ENCODE data around the gene FAM107B.

FAM107B gene

GRCh38 chr10:14483417-14483816 is 291.3 kb downstream of the FAM107B start:
- Histone ChIP-seq H3K4me3 (ENCODE audit: low read length) (no peak overlapping the region), H3K4me2 (ENCODE audit: low read length) (no peak overlapping the region), H3K79me2 (ENCODE audit: control insufficient read depth, insufficient read depth, low read length) (no peaks in the 10 kb centered on the region), H2BK120ac (ENCODE audit: low read depth, low read length) (no peak overlapping the region), H3K27me3 (ENCODE audit: insufficient read depth, low read length, poor library complexity) (no peaks in the 10 kb centered on the region), H3K18ac (ENCODE audit: low read length) (no peak overlapping the region), H4K8ac (ENCODE audit: low read depth, low read length) (no peak overlapping the region), H2AK5ac (ENCODE audit: low read length) (no peak overlapping the region), H3K36me3 (ENCODE audit: control insufficient read depth, insufficient read depth, low read length) (no peaks in the 10 kb centered on the region), H3K79me1 (ENCODE audit: low read length) (no peaks in the 10 kb centered on the region), H2BK15ac (replicated peaks; ENCODE audit: low read depth) (no peak overlapping the region), H3K4me1 (ENCODE audit: control insufficient read depth, low read depth, low read length) (no peaks in the 10 kb centered on the region), H3K4ac (ENCODE audit: low read depth, low read length) (no peak overlapping the region), H2BK5ac (ENCODE audit: low read length) (no peak overlapping the region), H4K5ac (ENCODE audit: low read length) (no peak overlapping the region), H3K56ac (ENCODE audit: low read length) (no peak overlapping the region), H3K23ac (ENCODE audit: low read length) (no peak overlapping the region), H3K9ac (ENCODE audit: low read length) (no peak overlapping the region), H3K27ac (ENCODE audit: low read depth, low read length) (no peak overlapping the region)
- WGBS (ENCODE audit: extremely low coverage, insufficient coverage, low lambda C conversion rate): no CpG with 5 or more reads among the region's 5 CpGs
- no peak for DNase-seq

- H4K8ac ChIP-seq (ENCODE audit: low read depth, low read length): no peak overlapping the region
- H3K4me2 ChIP-seq (ENCODE audit: low read length): no peak overlapping the region
- no peak overlapping the region for H3K23ac ChIP-seq (ENCODE audit: low read length)
- H3K36me3 ChIP-seq (ENCODE audit: control insufficient read depth, insufficient read depth, low read length): no peaks in the 10 kb centered on the region
- no peak overlapping the region for H3K9ac ChIP-seq (ENCODE audit: low read length)
- H3K27me3 ChIP-seq (ENCODE audit: insufficient read depth, low read length, poor library complexity): no peaks in the 10 kb centered on the region
- H3K79me2 ChIP-seq (ENCODE audit: control insufficient read depth, insufficient read depth, low read length): no peaks in the 10 kb centered on the region
- no peak overlapping the region for H3K4ac ChIP-seq (ENCODE audit: low read depth, low read length)
- H4K5ac ChIP-seq (ENCODE audit: low read length): no peak overlapping the region
- H3K79me1 ChIP-seq (ENCODE audit: low read length): no peaks in the 10 kb centered on the region
- DNase-seq: no peak
- no peak overlapping the region for H3K27ac ChIP-seq (ENCODE audit: low read depth, low read length)
- no peak overlapping the region for H2BK15ac ChIP-seq (replicated peaks; ENCODE audit: low read depth)
- no peak overlapping the region for H2BK5ac ChIP-seq (ENCODE audit: low read length)
- no CpG with 5 or more reads among the region's 9 CpGs for WGBS (ENCODE audit: extremely low coverage, insufficient coverage, low lambda C conversion rate)
- H3K56ac ChIP-seq (ENCODE audit: low read length): no peak overlapping the region
- H3K4me3 ChIP-seq (ENCODE audit: low read length): no peak overlapping the region
- no peak overlapping the region for H3K18ac ChIP-seq (ENCODE audit: low read length)
- no peak overlapping the region for H2AK5ac ChIP-seq (ENCODE audit: low read length)
- H3K4me1 ChIP-seq (ENCODE audit: control insufficient read depth, low read depth, low read length): no peaks in the 10 kb centered on the region
- no peak overlapping the region for H2BK120ac ChIP-seq (ENCODE audit: low read depth, low read length)
Observed at GRCh38 chr10:14481752-14482151, 292.9 kb downstream of the FAM107B start.

- no peak for DNase-seq
- no peak overlapping the region for H2AK5ac ChIP-seq (ENCODE audit: low read length)
- H4K5ac ChIP-seq (ENCODE audit: low read length): no peak overlapping the region
- H3K27ac ChIP-seq (ENCODE audit: low read depth, low read length): no peak overlapping the region
- no peaks in the 10 kb centered on the region for H3K4me1 ChIP-seq (ENCODE audit: control insufficient read depth, low read depth, low read length)
- no peak overlapping the region for H4K8ac ChIP-seq (ENCODE audit: low read depth, low read length)
- no peak overlapping the region for H3K9ac ChIP-seq (ENCODE audit: low read length)
- no peak overlapping the region for H3K4me3 ChIP-seq (ENCODE audit: low read length)
- H3K23ac ChIP-seq (ENCODE audit: low read length): no peak overlapping the region
- H3K4me2 ChIP-seq (ENCODE audit: low read length): no peak overlapping the region
- no peak overlapping the region for H3K56ac ChIP-seq (ENCODE audit: low read length)
- H3K79me1 ChIP-seq (ENCODE audit: low read length): no peaks in the 10 kb centered on the region
- no peak overlapping the region for H2BK15ac ChIP-seq (replicated peaks; ENCODE audit: low read depth)
- H2BK5ac ChIP-seq (ENCODE audit: low read length): no peak overlapping the region
- H3K18ac ChIP-seq (ENCODE audit: low read length): no peak overlapping the region
- no peaks in the 10 kb centered on the region for H3K79me2 ChIP-seq (ENCODE audit: control insufficient read depth, insufficient read depth, low read length)
- no peak overlapping the region for H2BK120ac ChIP-seq (ENCODE audit: low read depth, low read length)
- no CpG with 5 or more reads among the region's 4 CpGs for WGBS (ENCODE audit: extremely low coverage, insufficient coverage, low lambda C conversion rate)
- H3K4ac ChIP-seq (ENCODE audit: low read depth, low read length): no peak overlapping the region
- H3K36me3 ChIP-seq (ENCODE audit: control insufficient read depth, insufficient read depth, low read length): no peaks in the 10 kb centered on the region
- no peaks in the 10 kb centered on the region for H3K27me3 ChIP-seq (ENCODE audit: insufficient read depth, low read length, poor library complexity)
Observed at GRCh38 chr10:14481014-14481413, 293.7 kb downstream of the FAM107B start.

GRCh38 chr10:14478604-14479003 is 296.1 kb downstream of the FAM107B start:
- H3K23ac ChIP-seq (ENCODE audit: low read length): no peak overlapping the region
- H2BK5ac ChIP-seq (ENCODE audit: low read length): no peak overlapping the region
- no peak overlapping the region for H3K4me2 ChIP-seq (ENCODE audit: low read length)
- H3K9ac ChIP-seq (ENCODE audit: low read length): no peak overlapping the region
- no peaks in the 10 kb centered on the region for H3K79me2 ChIP-seq (ENCODE audit: control insufficient read depth, insufficient read depth, low read length)
- no peak overlapping the region for H3K18ac ChIP-seq (ENCODE audit: low read length)
- WGBS (ENCODE audit: extremely low coverage, insufficient coverage, low lambda C conversion rate): no CpG with 5 or more reads among the region's 3 CpGs
- H2AK5ac ChIP-seq (ENCODE audit: low read length): no peak overlapping the region
- H3K36me3 ChIP-seq (ENCODE audit: control insufficient read depth, insufficient read depth, low read length): no peaks in the 10 kb centered on the region
- no peak overlapping the region for H3K4ac ChIP-seq (ENCODE audit: low read depth, low read length)
- no peak overlapping the region for H3K56ac ChIP-seq (ENCODE audit: low read length)
- no peak overlapping the region for H2BK120ac ChIP-seq (ENCODE audit: low read depth, low read length)
- H2BK15ac ChIP-seq (replicated peaks; ENCODE audit: low read depth): no peak overlapping the region
- H3K4me1 ChIP-seq (ENCODE audit: control insufficient read depth, low read depth, low read length): no peaks in the 10 kb centered on the region
- no peak overlapping the region for H3K27ac ChIP-seq (ENCODE audit: low read depth, low read length)
- no peak overlapping the region for H4K8ac ChIP-seq (ENCODE audit: low read depth, low read length)
- H3K79me1 ChIP-seq (ENCODE audit: low read length): no peaks in the 10 kb centered on the region
- no peaks in the 10 kb centered on the region for H3K27me3 ChIP-seq (ENCODE audit: insufficient read depth, low read length, poor library complexity)
- H4K5ac ChIP-seq (ENCODE audit: low read length): no peak overlapping the region
- peak; percentile 80 for DNase-seq
- no peak overlapping the region for H3K4me3 ChIP-seq (ENCODE audit: low read length)

GRCh38 chr10:14478201-14478600 is 296.5 kb downstream of the FAM107B start:
- H2BK15ac ChIP-seq (replicated peaks; ENCODE audit: low read depth): no peak overlapping the region
- WGBS (ENCODE audit: extremely low coverage, insufficient coverage, low lambda C conversion rate): no CpG with 5 or more reads among the region's 7 CpGs
- H4K5ac ChIP-seq (ENCODE audit: low read length): no peak overlapping the region
- H4K8ac ChIP-seq (ENCODE audit: low read depth, low read length): no peak overlapping the region
- H3K56ac ChIP-seq (ENCODE audit: low read length): peak overlapping the region; percentile 62
- H2AK5ac ChIP-seq (ENCODE audit: low read length): no peak overlapping the region
- H3K23ac ChIP-seq (ENCODE audit: low read length): no peak overlapping the region
- DNase-seq: no peak
- no peak overlapping the region for H3K9ac ChIP-seq (ENCODE audit: low read length)
- no peak overlapping the region for H2BK5ac ChIP-seq (ENCODE audit: low read length)
- no peak overlapping the region for H3K27ac ChIP-seq (ENCODE audit: low read depth, low read length)
- peak overlapping the region; percentile 30 for H3K18ac ChIP-seq (ENCODE audit: low read length)
- no peak overlapping the region for H3K4ac ChIP-seq (ENCODE audit: low read depth, low read length)
- peak overlapping the region; percentile 69 for H2BK120ac ChIP-seq (ENCODE audit: low read depth, low read length)
- no peaks in the 10 kb centered on the region for H3K36me3 ChIP-seq (ENCODE audit: control insufficient read depth, insufficient read depth, low read length)
- H3K79me2 ChIP-seq (ENCODE audit: control insufficient read depth, insufficient read depth, low read length): no peaks in the 10 kb centered on the region
- no peaks in the 10 kb centered on the region for H3K4me1 ChIP-seq (ENCODE audit: control insufficient read depth, low read depth, low read length)
- H3K4me2 ChIP-seq (ENCODE audit: low read length): no peak overlapping the region
- no peaks in the 10 kb centered on the region for H3K79me1 ChIP-seq (ENCODE audit: low read length)
- no peaks in the 10 kb centered on the region for H3K27me3 ChIP-seq (ENCODE audit: insufficient read depth, low read length, poor library complexity)
- H3K4me3 ChIP-seq (ENCODE audit: low read length): no peak overlapping the region

- Histone ChIP-seq H3K4ac (ENCODE audit: low read depth, low read length) (no peak overlapping the region), H3K56ac (ENCODE audit: low read length) (no peak overlapping the region), H3K4me3 (ENCODE audit: low read length) (no peak overlapping the region), H4K8ac (ENCODE audit: low read depth, low read length) (no peak overlapping the region), H3K79me1 (ENCODE audit: low read length) (no peaks in the 10 kb centered on the region), H4K5ac (ENCODE audit: low read length) (no peak overlapping the region), H3K23ac (ENCODE audit: low read length) (no peak overlapping the region), H3K9ac (ENCODE audit: low read length) (no peak overlapping the region), H3K27me3 (ENCODE audit: insufficient read depth, low read length, poor library complexity) (no peaks in the 10 kb centered on the region), H2BK120ac (ENCODE audit: low read depth, low read length) (no peak overlapping the region), H3K4me2 (ENCODE audit: low read length) (no peak overlapping the region), H3K27ac (ENCODE audit: low read depth, low read length) (no peak overlapping the region), H2BK15ac (replicated peaks; ENCODE audit: low read depth) (no peak overlapping the region), H3K79me2 (ENCODE audit: control insufficient read depth, insufficient read depth, low read length) (no peaks in the 10 kb centered on the region), H3K36me3 (ENCODE audit: control insufficient read depth, insufficient read depth, low read length) (no peaks in the 10 kb centered on the region), H2AK5ac (ENCODE audit: low read length) (no peak overlapping the region), H3K18ac (ENCODE audit: low read length) (no peak overlapping the region), H2BK5ac (ENCODE audit: low read length) (no peak overlapping the region), H3K4me1 (ENCODE audit: control insufficient read depth, low read depth, low read length) (no peaks in the 10 kb centered on the region)
- WGBS (ENCODE audit: extremely low coverage, insufficient coverage, low lambda C conversion rate): no CpG with 5 or more reads among the region's 4 CpGs
- DNase-seq: no peak
Observed at GRCh38 chr10:14477408-14477710, 297.3 kb downstream of the FAM107B start.

All from mesendoderm (in vitro differentiated cells).